ENCODE results near the gene ALCAM.

GRCh38 chr3:105366326-105367062, at the start of gene ALCAM:
- TF ChIP-seq POLR2AphosphoS5 (IDR thresholded peaks at IDR 0.05; ENCODE audit: low read depth, low read length), result no peak
- TF ChIP-seq CTCF (IDR thresholded peaks at IDR 0.05), result peak; percentile 69
- TF ChIP-seq REST (IDR thresholded peaks at IDR 0.05; ENCODE audit: insufficient read depth in 1 of 2, low read depth in 2 of 2, low read length in 1 of 2), result 0 out of 4 replicates have a peak, but pooled peaks of 1 of the 2 experiments have one; percentile 31
- TF ChIP-seq SIN3A (IDR thresholded peaks at IDR 0.05; ENCODE audit: borderline replicate concordance, insufficient read depth, low read depth, low read length), result no peak

All from Panc1 (cell line).